CD4-positive, alpha-beta T cell treated with Interleukin-4 for 4 hours (primary cell): ENCODE measurements around the gene TMEM42.

ENCODE experiments used
- DNase-seq: peaks from one replicate; pipeline ENCODE4 v3.0.0-alpha.2; 2020

TMEM42 gene

GRCh38 chr3:44914936-44915335 lies 53.2 kb downstream of the TMEM42 start:
- no peak for DNase-seq
